SKM-1 treated with dmso at 0.1 percent for 144 hours (cell line): ENCODE results near the gene NUDT22.

ENCODE experiments used
- DNase-seq: peaks from one replicate; lab custom pipeline; 2025; ENCODE audit not compliant: unreplicated experiment; lab: John Stamatoyannopoulos, UW

Gene NUDT22

GRCh38 chr11:64226507-64227051 is 505 bp downstream of the NUDT22 start:
- DNase-seq, result no peak

DNA sequence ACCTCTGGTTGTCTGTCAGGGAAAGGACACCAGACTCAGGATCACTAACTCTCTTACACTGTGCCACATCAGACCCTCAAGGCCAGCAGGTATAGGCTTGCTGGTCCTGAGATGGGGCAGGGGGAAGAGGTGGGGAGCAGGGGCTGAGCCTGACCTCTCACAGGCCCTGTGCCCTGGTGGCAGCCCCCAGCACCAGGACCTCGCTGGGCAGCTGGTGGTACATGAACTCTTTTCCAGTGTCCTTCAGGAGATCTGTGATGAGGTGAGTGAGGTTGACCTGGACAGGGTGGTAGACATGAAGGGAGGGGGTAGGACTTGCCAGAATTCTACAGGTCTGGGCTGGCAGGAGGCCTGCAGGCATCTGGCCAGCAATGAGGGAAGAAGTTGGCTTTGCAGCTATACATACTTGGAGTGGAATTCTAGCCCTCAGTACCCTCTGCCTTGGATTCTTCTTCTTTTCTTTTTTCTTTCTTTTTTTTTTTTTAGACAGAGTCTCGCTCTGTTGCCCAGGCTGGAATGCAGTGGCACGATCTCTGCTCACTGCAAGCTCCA is 1.4 kb downstream of the NUDT22 start:
- DNase-seq, result no peak

DNA sequence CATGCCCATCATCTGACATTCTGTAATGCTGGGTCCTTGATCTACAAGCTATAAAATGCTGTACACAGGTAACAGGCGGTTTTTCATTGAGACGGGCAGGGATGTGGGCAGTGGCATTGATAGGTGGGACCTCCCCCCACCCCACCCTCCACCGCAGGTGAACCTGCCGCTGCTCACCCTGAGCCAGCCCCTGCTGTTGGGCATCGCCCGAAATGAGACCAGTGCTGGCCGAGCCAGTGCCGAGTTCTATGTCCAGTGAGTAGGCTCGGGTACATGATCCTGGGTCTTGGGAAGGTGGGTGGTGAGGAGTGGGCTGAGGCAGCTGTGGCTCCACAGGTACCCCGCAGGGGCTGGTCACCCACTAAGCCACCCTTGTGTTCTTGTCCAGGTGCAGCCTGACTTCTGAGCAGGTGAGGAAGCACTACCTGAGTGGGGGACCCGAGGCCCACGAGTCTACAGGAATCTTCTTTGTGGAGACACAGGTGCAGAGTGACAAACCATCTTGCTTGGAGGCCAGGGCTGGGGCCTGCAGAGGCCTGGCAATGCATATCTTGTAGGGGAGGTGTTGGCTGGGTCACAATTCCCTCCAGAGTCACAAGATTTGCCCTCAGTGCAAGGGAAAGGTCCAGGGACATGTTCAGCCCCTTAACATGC is 3.1 kb downstream of the NUDT22 start:
- DNase-seq, result no peak

GRCh38 chr11:64229744-64230170 is 3.7 kb downstream of the NUDT22 start:
- DNase-seq, result no peak

GRCh38 chr11:64230171-64230984 is 4.3 kb downstream of the NUDT22 start, which contains the start of gene DNAJC4:
DNAJC4 (plus strand) TSS chr11:64230548; CDS start chr11:64230855, 307 bp downstream.
- no peak for DNase-seq

GRCh38 chr11:64230985-64231365 is 4.9 kb downstream of the NUDT22 start:
- no peak for DNase-seq

- no peak for DNase-seq
Observed at GRCh38 chr11:64231546-64231945, 5.5 kb downstream of the NUDT22 start.

- DNase-seq, result no peak
Observed at GRCh38 chr11:64232182-64232966, 6.3 kb downstream of the NUDT22 start.

DNA sequence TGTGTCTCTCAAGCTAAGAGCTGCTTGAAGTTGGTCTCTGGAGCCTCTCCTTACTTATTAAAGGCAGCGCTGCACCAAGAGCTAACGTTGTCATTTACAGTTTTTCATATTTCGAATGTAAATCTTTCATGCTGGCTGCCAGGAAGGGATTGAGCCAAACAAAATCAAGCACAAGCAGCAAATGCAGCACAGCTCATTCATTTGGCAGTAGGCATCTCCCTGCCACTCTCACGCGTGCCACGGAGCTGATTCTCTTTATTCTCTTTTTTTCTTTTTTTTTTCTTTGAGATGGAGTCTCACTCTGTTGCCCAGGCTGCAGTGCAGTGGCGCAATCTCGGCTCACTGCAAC is 6.9 kb downstream of the NUDT22 start:
- DNase-seq, result no peak

DNA sequence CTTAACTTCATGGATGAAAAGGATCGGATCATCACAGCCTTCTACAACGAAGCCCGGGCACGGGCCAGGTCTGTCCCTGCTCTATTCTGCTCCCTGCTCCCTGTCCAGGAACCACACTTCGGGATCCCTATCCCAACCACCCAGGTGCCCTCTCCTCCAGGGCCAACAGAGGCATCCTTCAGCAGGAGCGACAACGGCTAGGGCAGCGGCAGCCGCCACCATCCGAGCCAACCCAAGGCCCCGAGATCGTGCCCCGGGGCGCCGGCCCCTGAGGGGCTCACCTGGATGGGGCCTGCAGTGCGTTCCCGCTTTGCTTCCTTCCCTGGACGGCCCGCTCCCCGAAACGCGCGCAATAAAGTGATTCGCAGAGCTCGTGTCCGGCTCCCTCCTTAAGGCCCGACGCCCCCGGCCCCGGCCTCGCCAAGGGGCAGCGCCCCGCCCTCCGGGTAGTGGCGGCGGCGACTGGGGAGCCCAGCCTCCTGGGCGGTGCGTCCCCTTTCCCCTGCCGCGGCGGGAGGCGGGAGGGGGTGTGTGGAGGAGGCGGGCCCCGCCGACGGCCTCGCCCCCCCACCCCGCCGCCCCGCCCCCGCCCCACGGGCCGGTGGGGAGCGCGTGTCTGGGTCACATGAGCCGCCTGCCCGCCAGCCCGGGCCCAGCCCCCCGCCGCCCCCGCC is 8.0 kb downstream of the NUDT22 start, which contains the start of gene VEGFB:
Gene VEGFB, plus strand, starts transcription at position 672 of the 674 bp plus-strand sequence. CDS start 250 bp downstream, outside the sequence.
- no peak for DNase-seq

- no peak for DNase-seq
Observed at GRCh38 chr11:64234647-64235379, 8.7 kb downstream of the NUDT22 start.

DNA sequence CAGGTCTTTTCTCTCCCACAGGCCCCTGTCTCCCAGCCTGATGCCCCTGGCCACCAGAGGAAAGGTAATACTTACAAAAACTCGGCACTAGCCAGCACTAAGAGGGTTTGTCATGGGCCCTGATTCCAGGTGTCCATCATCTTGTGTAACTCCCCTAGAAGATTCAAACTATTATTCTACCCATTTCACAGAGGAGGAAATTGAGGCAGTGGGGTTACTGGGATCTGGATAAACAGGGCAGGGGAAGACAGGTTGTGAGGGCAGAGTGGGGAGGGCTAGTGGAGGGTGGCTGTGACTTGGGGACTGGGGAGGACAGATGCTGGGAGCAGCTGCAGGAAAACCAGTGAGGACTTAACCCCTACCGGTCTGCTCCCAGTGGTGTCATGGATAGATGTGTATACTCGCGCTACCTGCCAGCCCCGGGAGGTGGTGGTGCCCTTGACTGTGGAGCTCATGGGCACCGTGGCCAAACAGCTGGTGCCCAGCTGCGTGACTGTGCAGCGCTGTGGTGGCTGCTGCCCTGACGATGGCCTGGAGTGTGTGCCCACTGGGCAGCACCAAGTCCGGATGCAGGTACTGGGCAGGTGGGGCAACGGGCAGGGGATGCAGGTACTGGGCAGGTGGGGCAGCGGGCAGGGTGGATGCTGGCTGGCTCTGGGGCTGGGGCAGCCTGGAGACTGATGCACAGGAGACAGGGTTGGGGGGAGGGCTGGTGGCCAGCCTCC is 9.5 kb downstream of the NUDT22 start:
- DNase-seq, result no peak

- no peak for DNase-seq
Observed at GRCh38 chr11:64237484-64237951, 11.4 kb downstream of the NUDT22 start.

DNA sequence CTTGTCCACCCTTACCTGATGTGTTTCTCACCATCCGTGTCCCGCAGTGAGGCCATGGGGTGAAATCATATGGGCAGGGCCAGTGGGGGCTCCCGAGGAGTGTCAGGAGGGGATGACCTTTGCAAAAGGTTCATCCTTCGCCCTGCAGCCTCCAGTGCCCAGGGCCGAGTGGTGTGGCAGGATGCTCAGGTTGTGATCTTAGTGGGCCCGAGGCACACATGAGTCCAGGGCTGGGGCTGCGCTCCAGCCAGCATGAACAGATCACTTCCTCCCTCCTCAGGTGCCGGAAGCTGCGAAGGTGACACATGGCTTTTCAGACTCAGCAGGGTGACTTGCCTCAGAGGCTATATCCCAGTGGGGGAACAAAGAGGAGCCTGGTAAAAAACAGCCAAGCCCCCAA is 12.0 kb downstream of the NUDT22 start:
- no peak for DNase-seq

- peak; percentile 79 for DNase-seq
Observed at GRCh38 chr11:64238999-64239398, 12.9 kb downstream of the NUDT22 start.

DNA sequence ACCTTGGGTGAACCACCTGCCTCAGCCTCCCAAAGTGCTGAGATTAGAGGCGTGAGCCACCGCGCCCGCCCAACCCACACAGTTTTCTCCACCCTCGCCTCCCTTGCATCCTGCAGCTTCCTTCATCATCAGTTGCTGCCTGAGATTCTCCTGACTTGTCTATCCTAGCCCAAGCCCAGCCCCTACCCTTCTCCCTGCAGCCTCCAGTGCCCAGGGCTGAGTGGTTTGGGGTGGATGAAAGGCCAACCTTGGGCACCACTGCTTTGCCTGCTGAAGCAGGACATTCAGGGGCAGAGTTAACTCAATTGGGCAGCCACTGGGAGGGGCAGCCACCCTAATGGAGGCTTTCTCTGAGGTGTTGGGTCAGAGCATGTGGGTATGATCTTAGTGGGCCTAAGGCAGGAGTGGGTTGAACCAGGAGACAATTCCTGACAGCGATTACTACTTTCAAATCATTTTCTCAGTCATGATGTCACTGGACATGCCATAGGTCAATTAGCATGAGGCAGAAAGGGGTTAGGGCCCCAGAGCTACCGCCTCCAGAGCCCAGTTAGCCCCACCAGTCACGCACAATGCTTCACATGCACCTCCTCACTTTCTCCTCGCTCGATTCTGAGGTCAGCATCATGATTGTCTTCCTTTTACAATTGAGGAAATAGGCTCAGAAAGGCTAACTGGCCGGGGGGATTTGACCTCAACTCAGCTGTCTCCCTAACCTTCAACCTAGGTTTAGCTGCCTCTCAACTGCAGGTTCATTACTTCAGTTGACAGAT is 13.8 kb downstream of the NUDT22 start:
- DNase-seq, result peak; percentile 95

- DNase-seq, result peak; percentile 88
Observed at GRCh38 chr11:64240435-64241240, 14.6 kb downstream of the NUDT22 start, which contains the start of gene FKBP2. FKBP2 (plus strand) TSS chr11:64241095; CDS start chr11:64242388, 1,293 bp downstream.

DNA sequence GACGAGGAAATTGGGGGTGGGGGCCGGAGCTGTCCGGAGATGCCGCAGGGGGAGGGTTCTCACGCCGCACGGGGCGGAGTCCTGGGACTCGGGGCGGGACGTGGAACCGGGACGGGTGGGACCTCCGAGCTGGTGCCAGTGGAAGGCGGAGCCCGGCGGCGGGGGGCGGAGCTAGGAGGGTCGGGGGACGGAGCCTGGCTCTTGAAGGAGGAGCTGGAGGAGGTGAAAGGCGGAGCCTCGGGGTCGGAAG is 15.1 kb downstream of the NUDT22 start:
- DNase-seq, result no peak
